Activated T-helper 9 cell treated with anti-CD3 and anti-CD28 coated beads, Interleukin-2, amount 50 U/mL, for 16 hours (primary cell): Measurements from ENCODE around the gene CALML5.

ENCODE experiments used
- DNase-seq: peaks from one replicate; pipeline ENCODE4 v3.0.0-alpha.2; 2020; ENCODE audit warnings: low read depth

Gene CALML5

GRCh38 chr10:5461914-5462840, 37.2 kb downstream of the CALML5 start:
- DNase-seq = no peak

- DNase-seq = no peak
Observed at GRCh38 chr10:5461203-5461588, 38.2 kb downstream of the CALML5 start.

GRCh38 chr10:5460468-5461202, 38.7 kb downstream of the CALML5 start:
- no peak for DNase-seq

- no peak for DNase-seq
Observed at GRCh38 chr10:5458949-5459747, 40.2 kb downstream of the CALML5 start.

- no peak for DNase-seq
Observed at GRCh38 chr10:5458425-5458824, 40.9 kb downstream of the CALML5 start.

- DNase-seq = no peak
Observed at GRCh38 chr10:5457741-5458140, 41.6 kb downstream of the CALML5 start.

- DNase-seq = no peak
Observed at GRCh38 chr10:5456563-5456962, 42.8 kb downstream of the CALML5 start.

- no peak for DNase-seq
Observed at GRCh38 chr10:5453749-5454489, 45.5 kb downstream of the CALML5 start.

- no peak for DNase-seq
Observed at GRCh38 chr10:5450605-5451384, 48.6 kb downstream of the CALML5 start.

GRCh38 chr10:5449823-5450222, 49.5 kb downstream of the CALML5 start:
- no peak for DNase-seq

- no peak for DNase-seq
Observed at GRCh38 chr10:5449227-5449626, 50.1 kb downstream of the CALML5 start.
